ENCODE data around the gene PTGIS.
A peak's percentile ranks its signal among the peaks of the same experiment; 100 is the strongest.

PTGIS gene

GRCh38 chr20:49560186-49560585, 7.8 kb downstream of the PTGIS start:
- DNase-seq (ENCODE audit: low read depth in 2 of 2), result no peak

GRCh38 chr20:49559411-49560081, 8.4 kb downstream of the PTGIS start:
- DNase-seq (ENCODE audit: low read depth in 2 of 2), result no peak

- DNase-seq (ENCODE audit: low read depth in 2 of 2), result no peak
These were observed 9.1 kb downstream of the PTGIS start for GRCh38 chr20:49558826-49559225.

- no peak for DNase-seq (ENCODE audit: low read depth in 2 of 2)
These were observed 10.5 kb downstream of the PTGIS start for GRCh38 chr20:49557449-49557848.

GRCh38 chr20:49556621-49557020, 11.3 kb downstream of the PTGIS start:
- DNase-seq (ENCODE audit: low read depth in 2 of 2), result no peak

GRCh38 chr20:49549801-49550551, 18.0 kb downstream of the PTGIS start:
- DNase-seq (ENCODE audit: low read depth in 2 of 2), result no peak

- DNase-seq (ENCODE audit: low read depth in 2 of 2), result no peak
These were observed 19.5 kb downstream of the PTGIS start for GRCh38 chr20:49548371-49548947.

GRCh38 chr20:49545572-49545971, 22.4 kb downstream of the PTGIS start:
- DNase-seq (ENCODE audit: low read depth in 2 of 2), result no peak

- DNase-seq (ENCODE audit: low read depth in 2 of 2), result no peak
These were observed 23.4 kb downstream of the PTGIS start for GRCh38 chr20:49544535-49544934.

- DNase-seq (ENCODE audit: low read depth in 2 of 2), result no peak
These were observed 24.0 kb downstream of the PTGIS start for GRCh38 chr20:49543858-49544437.

GRCh38 chr20:49543071-49543857, 24.7 kb downstream of the PTGIS start:
- DNase-seq (ENCODE audit: low read depth in 2 of 2), result no peak

GRCh38 chr20:49542514-49542991, 25.4 kb downstream of the PTGIS start:
- DNase-seq (ENCODE audit: low read depth in 2 of 2), result no peak

GRCh38 chr20:49541733-49542513, 26.0 kb downstream of the PTGIS start:
- DNase-seq (ENCODE audit: low read depth in 2 of 2), result peak; percentile 22 to 28

- DNase-seq (ENCODE audit: low read depth in 2 of 2), result no peak
These were observed 27.1 kb downstream of the PTGIS start for GRCh38 chr20:49540687-49541435.

- DNase-seq (ENCODE audit: low read depth in 2 of 2), result no peak
These were observed 27.7 kb downstream of the PTGIS start for GRCh38 chr20:49540232-49540620.

GRCh38 chr20:49539481-49540231, 28.3 kb downstream of the PTGIS start:
- no peak for DNase-seq (ENCODE audit: low read depth in 2 of 2)

GRCh38 chr20:49538950-49539349, 29.0 kb downstream of the PTGIS start:
- DNase-seq (ENCODE audit: low read depth in 2 of 2), result no peak

- peak; percentile 8 to 24 for DNase-seq (ENCODE audit: low read depth in 2 of 2)
These were observed 33.7 kb downstream of the PTGIS start for GRCh38 chr20:49534255-49534712.

GRCh38 chr20:49532285-49532946, 35.5 kb downstream of the PTGIS start:
- no peak for DNase-seq (ENCODE audit: low read depth in 2 of 2)

Data from activated CD8-positive, alpha-beta memory T cell treated with anti-CD3 and anti-CD28 coated beads for 4 hours (primary cell).